Keratinocyte (primary cell): ENCODE results near the gene KLF7. TPM values are rescaled to one million over a fixed set of nuclear protein-coding genes. Genes with fewer than 3 reads are reported as not detected.

ENCODE experiments used
- DNase-seq: peaks from one replicate; pipeline ENCODE4 v3.0.0-alpha.2; 2011; ENCODE audit warnings: low read depth, missing footprints, low spot score
- FAIRE-seq: peaks from 2 replicates; lab custom pipeline; 2011; peaks lifted over from hg19 to GRCh38; lab: Jason Lieb, UNC
- H2AFZ ChIP-seq: 2 replicates; pipeline ENCODE4 v1.6.0; 2012; ENCODE audit warnings: low read length, control low read depth, inconsistent platforms; ENCODE audit not compliant: control insufficient read depth
- H3K27ac ChIP-seq: 2 replicates; pipeline ENCODE4 v1.5.1; 2011; ENCODE audit warnings: low read length; ENCODE audit not compliant: control insufficient read depth, insufficient read depth
- H3K27me3 ChIP-seq: 3 replicates; pipeline ENCODE4 v1.6.0; 2011; ENCODE audit warnings: low read length; ENCODE audit not compliant: control insufficient read depth, insufficient read depth; ENCODE audit errors: extremely low read depth
- H3K36me3 ChIP-seq, 2 experiments: 2 replicates in 1 of 2; 3 replicates in 1 of 2; pipeline ENCODE4 v1.5.1; 2011; ENCODE audit warnings: low read length in 2 of 2, mild to moderate bottlenecking in 1 of 2; ENCODE audit not compliant: control insufficient read depth in 2 of 2, insufficient read depth in 2 of 2; ENCODE audit errors: extremely low read depth in 1 of 2
- H3K4me1 ChIP-seq: 3 replicates; pipeline ENCODE4 v1.5.1; 2011; ENCODE audit warnings: low read length; ENCODE audit not compliant: control insufficient read depth, insufficient read depth; ENCODE audit errors: extremely low read depth
- H3K4me2 ChIP-seq: 3 replicates; pipeline ENCODE4 v1.6.0; 2011; ENCODE audit warnings: low read depth, low read length; ENCODE audit not compliant: control insufficient read depth, insufficient read depth; ENCODE audit errors: extremely low read depth
- H3K4me3 ChIP-seq, 3 experiments: fragments of 200-600 bp in 1 of 3; sonication (generic) in 1 of 3; 2 replicates in 2 of 3; 3 replicates in 1 of 3; pipeline ENCODE4 v1.5.1; 2011 to 2016; ENCODE audit warnings: low read length in 3 of 3, mild to moderate bottlenecking in 3 of 3, control low read depth in 2 of 3, inconsistent platforms in 1 of 3, low read depth in 1 of 3, mixed read lengths in 1 of 3, mixed run types in 1 of 3, moderate library complexity in 1 of 3; ENCODE audit not compliant: control insufficient read depth in 2 of 3, insufficient read depth in 2 of 3; ENCODE audit errors: extremely low read depth in 1 of 3
- H3K79me2 ChIP-seq: 2 replicates; pipeline ENCODE4 v1.6.0; 2012; ENCODE audit warnings: low read length; ENCODE audit not compliant: control insufficient read depth, insufficient read depth
- H3K9ac ChIP-seq: 3 replicates; pipeline ENCODE4 v1.6.0; 2011; ENCODE audit warnings: low read length; ENCODE audit not compliant: control insufficient read depth, insufficient read depth; ENCODE audit errors: extremely low read depth
- H3K9me1 ChIP-seq: 3 replicates; pipeline ENCODE4 v1.6.0; 2011; ENCODE audit warnings: low read length; ENCODE audit not compliant: control insufficient read depth, insufficient read depth; ENCODE audit errors: extremely low read depth
- H3K9me3 ChIP-seq: 2 replicates; pipeline ENCODE4 v1.5.1; 2012; ENCODE audit warnings: low read depth, low read length; ENCODE audit not compliant: control insufficient read depth
- H4K20me1 ChIP-seq: 3 replicates; pipeline ENCODE4 v1.6.0; 2011; ENCODE audit warnings: low read length; ENCODE audit not compliant: control insufficient read depth, insufficient read depth; ENCODE audit errors: extremely low read depth
- EZH2 ChIP-seq: IDR thresholded peaks from one replicate; pipeline ENCODE4 v1.6.1; 2012; ENCODE audit warnings: inconsistent platforms, mild to moderate bottlenecking, low read length, moderate library complexity
- dilution Hi-C: fragments of 300-500 bp; cut with MboI; formaldehyde crosslinking; loops from one replicate; pipeline ENCODE4 v1.7.0; 2020; ENCODE audit warnings: low sequenced_read_pairs; ENCODE audit not compliant: extremely low pct_ligation_motif_present
- polyA plus RNA-seq, 5 experiments: library from polyadenylated mRNA; depleted of rRNA in 3 of 5; stranded (reverse) in 3 of 5; stranded (forward) in 1 of 5; unstranded in 1 of 5; fragments of >200 nt; gene quantifications; 1 replicate in 1 of 5; 2 replicates in 3 of 5; 3 replicates in 1 of 5; pipeline versions ENCODE4 v1.2.1 to v1.2.3, GENCODE V29; 2011 to 2012; ENCODE audit warnings: missing spikeins in 2 of 5, low read depth in 1 of 5, low replicate concordance in 1 of 5
- TF ChIP-seq, protein P1 (sequence below), 3 experiments: IDR thresholded peaks in 1 of 3; conservative IDR thresholded peaks in 1 of 3; optimal IDR thresholded peaks in 1 of 3; 2 replicates in 2 of 3; 3 replicates in 1 of 3; pipeline versions ENCODE3 to v1.5.1; 2011; ENCODE audit warnings: low read length in 3 of 3, mild to moderate bottlenecking in 3 of 3, moderate library complexity in 2 of 3, control low read depth in 1 of 3, inconsistent platforms in 1 of 3; ENCODE audit not compliant: insufficient read depth in 2 of 3; ENCODE audit errors: extremely low read depth in 1 of 3

The KLF7 gene
- polyA plus RNA-seq, 1 donor (not counting 4 experiments of a cell fraction or from before 2014, with no cell fraction given), result 44.7 TPM

DNA sequence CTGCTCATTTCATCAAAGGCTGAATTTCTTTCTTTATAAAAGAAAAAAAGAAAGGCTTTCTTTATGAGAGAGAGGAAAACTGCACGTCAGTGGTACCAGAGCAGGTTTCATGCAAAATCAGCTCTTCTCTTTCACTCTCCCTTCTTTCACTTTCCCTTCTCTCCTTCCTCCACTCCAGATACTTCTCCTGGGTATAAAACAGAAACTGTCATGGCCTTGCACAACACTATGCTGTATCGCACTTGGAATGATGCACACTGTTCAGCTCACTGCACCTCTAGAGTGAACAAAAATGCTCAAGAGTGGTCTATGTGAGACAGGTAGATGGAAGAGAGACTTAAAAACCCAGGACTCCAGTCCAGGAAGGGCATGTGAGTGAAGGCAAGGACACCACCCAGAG is 73.8 kb downstream of the KLF7 start:
- no peak for FAIRE-seq

GRCh38 chr2:207091176-207091575 is 74.6 kb downstream of the KLF7 start:
- TF ChIP-seq EZH2, result no peak
- TF ChIP-seq, protein P1, sequence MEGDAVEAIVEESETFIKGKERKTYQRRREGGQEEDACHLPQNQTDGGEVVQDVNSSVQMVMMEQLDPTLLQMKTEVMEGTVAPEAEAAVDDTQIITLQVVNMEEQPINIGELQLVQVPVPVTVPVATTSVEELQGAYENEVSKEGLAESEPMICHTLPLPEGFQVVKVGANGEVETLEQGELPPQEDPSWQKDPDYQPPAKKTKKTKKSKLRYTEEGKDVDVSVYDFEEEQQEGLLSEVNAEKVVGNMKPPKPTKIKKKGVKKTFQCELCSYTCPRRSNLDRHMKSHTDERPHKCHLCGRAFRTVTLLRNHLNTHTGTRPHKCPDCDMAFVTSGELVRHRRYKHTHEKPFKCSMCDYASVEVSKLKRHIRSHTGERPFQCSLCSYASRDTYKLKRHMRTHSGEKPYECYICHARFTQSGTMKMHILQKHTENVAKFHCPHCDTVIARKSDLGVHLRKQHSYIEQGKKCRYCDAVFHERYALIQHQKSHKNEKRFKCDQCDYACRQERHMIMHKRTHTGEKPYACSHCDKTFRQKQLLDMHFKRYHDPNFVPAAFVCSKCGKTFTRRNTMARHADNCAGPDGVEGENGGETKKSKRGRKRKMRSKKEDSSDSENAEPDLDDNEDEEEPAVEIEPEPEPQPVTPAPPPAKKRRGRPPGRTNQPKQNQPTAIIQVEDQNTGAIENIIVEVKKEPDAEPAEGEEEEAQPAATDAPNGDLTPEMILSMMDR (optimal IDR thresholded peaks at IDR 0.05 in 1 of 3, IDR thresholded peaks at IDR 0.05 in 1 of 3, conservative IDR thresholded peaks at IDR 0.05 in 1 of 3; ENCODE audit: extremely low read depth in 1 of 3, insufficient read depth in 2 of 3, low read length in 3 of 3), result no peak
- Histone ChIP-seq H3K27me3 (no peaks in the 10 kb centered on the region), H3K9ac (no peak overlapping the region), H3K27ac (no peak overlapping the region), H3K4me2 (no peak overlapping the region), H3K36me3 (peaks cover 17 to 51% of the 10 kb centered on the region in 2 experiments), H3K4me1 (no peaks in the 10 kb centered on the region), H3K9me1 (no peaks in the 10 kb centered on the region), H2AFZ (no peak overlapping the region), H3K9me3 (no peaks in the 10 kb centered on the region), H3K4me3 (no peak overlapping the region), H3K79me2 (peaks cover 78% of the 10 kb centered on the region), H4K20me1 (peaks cover 7% of the 10 kb centered on the region)
- dilution Hi-C loops, result no loop called here
- FAIRE-seq (no peak), DNase-seq (no peak)

More for the DNA sequence above, 73.8 kb downstream of the KLF7 start:
- peaks cover 78% of the 10 kb centered on the region for H3K79me2 ChIP-seq
- no peak overlapping the region for H3K4me2 ChIP-seq
- H3K27me3 ChIP-seq, result no peaks in the 10 kb centered on the region
- no peaks in the 10 kb centered on the region for H3K9me3 ChIP-seq
- no peaks in the 10 kb centered on the region for H3K4me1 ChIP-seq
- no peak for DNase-seq
- no peak overlapping the region for H3K27ac ChIP-seq
- TF ChIP-seq EZH2, result no peak
- TF ChIP-seq, protein P1 (optimal IDR thresholded peaks at IDR 0.05 in 1 of 3, IDR thresholded peaks at IDR 0.05 in 1 of 3, conservative IDR thresholded peaks at IDR 0.05 in 1 of 3; ENCODE audit: extremely low read depth in 1 of 3, insufficient read depth in 2 of 3, low read length in 3 of 3), result no peak
- H4K20me1 ChIP-seq, result peaks cover 6% of the 10 kb centered on the region
- H3K4me3 ChIP-seq, result no peak overlapping the region
- no peak overlapping the region for H3K9ac ChIP-seq
- H3K9me1 ChIP-seq, result no peaks in the 10 kb centered on the region
- peaks cover 19 to 49% of the 10 kb centered on the region in 2 experiments for H3K36me3 ChIP-seq
- dilution Hi-C loops, result no loop called here
- no peak overlapping the region for H2AFZ ChIP-seq
